ENCODE results near the gene B3GNT3. TPM values are rescaled to one million over a fixed set of nuclear protein-coding genes. Genes with fewer than 3 reads are reported as not detected.

The B3GNT3 gene
- total RNA-seq, 1 experiment from 2014 or later = not detected

- DNase-seq (ENCODE audit: low spot score) = no peak
Observed at GRCh38 chr19:17832443-17833208, 37.7 kb downstream of the B3GNT3 start.

GRCh38 chr19:17834350-17835181, 39.6 kb downstream of the B3GNT3 start:
- DNase-seq (ENCODE audit: low spot score) = peak; percentile 25

GRCh38 chr19:17835182-17836006, 40.5 kb downstream of the B3GNT3 start:
- DNase-seq (ENCODE audit: low spot score) = no peak

GRCh38 chr19:17836530-17836929, 41.6 kb downstream of the B3GNT3 start:
- no peak for DNase-seq (ENCODE audit: low spot score)

GRCh38 chr19:17837972-17838371, 43.0 kb downstream of the B3GNT3 start:
- no peak for DNase-seq (ENCODE audit: low spot score)

GRCh38 chr19:17840019-17840418, 45.1 kb downstream of the B3GNT3 start:
- no peak for DNase-seq (ENCODE audit: low spot score)

- DNase-seq (ENCODE audit: low spot score) = no peak
Observed at GRCh38 chr19:17841371-17841809, 46.5 kb downstream of the B3GNT3 start.

GRCh38 chr19:17841810-17842662, 47.1 kb downstream of the B3GNT3 start:
- DNase-seq (ENCODE audit: low spot score) = peak; percentile 55

- no peak for DNase-seq (ENCODE audit: low spot score)
Observed at GRCh38 chr19:17842663-17843291, 47.8 kb downstream of the B3GNT3 start.

GRCh38 chr19:17843292-17843827, 48.4 kb downstream of the B3GNT3 start:
- no peak for DNase-seq (ENCODE audit: low spot score)

GRCh38 chr19:17843908-17844490, 49.1 kb downstream of the B3GNT3 start:
- no peak for DNase-seq (ENCODE audit: low spot score)

GRCh38 chr19:17846146-17846545, 51.2 kb downstream of the B3GNT3 start:
- DNase-seq (ENCODE audit: low spot score) = no peak

GRCh38 chr19:17847538-17848366, 52.8 kb downstream of the B3GNT3 start, which contains the start of gene JAK3:
Gene JAK3 (minus strand): TSS chr19:17847982. CDS start chr19:17844417, 3,565 bp downstream.
- DNase-seq (ENCODE audit: low spot score) = no peak

- DNase-seq (ENCODE audit: low spot score) = no peak
Observed at GRCh38 chr19:17848595-17849292, 53.8 kb downstream of the B3GNT3 start.

- DNase-seq (ENCODE audit: low spot score) = no peak
Observed at GRCh38 chr19:17854061-17854460, 59.1 kb downstream of the B3GNT3 start.

- DNase-seq (ENCODE audit: low spot score) = peak; percentile 64
Observed at GRCh38 chr19:17855280-17856152, 60.6 kb downstream of the B3GNT3 start.

Data from A172 (cell line).